Activated CD8-positive, alpha-beta memory T cell treated with anti-CD3 and anti-CD28 coated beads for 48 hours (primary cell): ENCODE results near the gene MINDY3.
"Not testable (repeated sequence)": the region's sequence is repeated elsewhere in the genome, so short reads cannot be mapped to it uniquely, and the experiment has no call there.

Experiments used
- DNase-seq, 3 experiments: peaks; one replicate each; pipeline ENCODE4 v3.0.0-alpha.2; 2020; ENCODE audit warnings: low read depth in 2 of 3, low spot score in 2 of 3

Gene MINDY3

GRCh38 chr10:15857107-15857575, 3.2 kb downstream of the MINDY3 start:
- no peak for DNase-seq

- DNase-seq = no peak
These were observed 3.8 kb downstream of the MINDY3 start for GRCh38 chr10:15856328-15857015.

GRCh38 chr10:15853800-15854199, 6.5 kb downstream of the MINDY3 start:
- DNase-seq = no peak

- no peak for DNase-seq
These were observed 8.2 kb downstream of the MINDY3 start for GRCh38 chr10:15852111-15852557.

GRCh38 chr10:15850337-15850978, 9.8 kb downstream of the MINDY3 start:
- not testable (repeated sequence) for DNase-seq

- DNase-seq = no peak
These were observed 11.0 kb downstream of the MINDY3 start for GRCh38 chr10:15849316-15849715.

- no peak for DNase-seq
These were observed 12.8 kb downstream of the MINDY3 start for GRCh38 chr10:15847481-15847880.

GRCh38 chr10:15844517-15844916, 15.8 kb downstream of the MINDY3 start:
- no peak for DNase-seq

- no peak for DNase-seq
These were observed 16.6 kb downstream of the MINDY3 start for GRCh38 chr10:15843695-15844094.

- DNase-seq = no peak
These were observed 17.6 kb downstream of the MINDY3 start for GRCh38 chr10:15842556-15843169.

GRCh38 chr10:15841696-15842095, 18.6 kb downstream of the MINDY3 start:
- no peak for DNase-seq

GRCh38 chr10:15836807-15837206, 23.5 kb downstream of the MINDY3 start:
- no peak for DNase-seq

GRCh38 chr10:15829495-15829894, 30.8 kb downstream of the MINDY3 start:
- DNase-seq = no peak

- no peak for DNase-seq
These were observed 35.8 kb downstream of the MINDY3 start for GRCh38 chr10:15824498-15824897.

- no peak for DNase-seq
These were observed 38.2 kb downstream of the MINDY3 start for GRCh38 chr10:15822131-15822530.

- DNase-seq = no peak
These were observed 39.1 kb downstream of the MINDY3 start for GRCh38 chr10:15821046-15821683.

GRCh38 chr10:15817409-15818046, 42.8 kb downstream of the MINDY3 start:
- no peak for DNase-seq

- no peak for DNase-seq
These were observed 44.9 kb downstream of the MINDY3 start for GRCh38 chr10:15815242-15815885.

GRCh38 chr10:15814565-15814964, 45.7 kb downstream of the MINDY3 start:
- DNase-seq = no peak

- DNase-seq = no peak
These were observed 46.9 kb downstream of the MINDY3 start for GRCh38 chr10:15813415-15813814.

GRCh38 chr10:15809450-15809849, 50.9 kb downstream of the MINDY3 start:
- no peak for DNase-seq
